ENCODE measurements around the gene CYP2W1.
"Not testable (repeated sequence)": the region's sequence is repeated elsewhere in the genome, so short reads cannot be mapped to it uniquely, and the experiment has no call there.

CYP2W1 gene

GRCh38 chr7:983004-983615 is at the start of gene CYP2W1:
Gene CYP2W1, plus strand, starts transcription at chr7:983181. Its CDS starts 31 bp downstream, at chr7:983212.
- in situ Hi-C loops (cut with MboI; ENCODE audit: low sequenced_read_pairs): no loop called here

GRCh38 chr7:934469-935163 is 48.4 kb upstream of the CYP2W1 start:
- in situ Hi-C loops (cut with MboI; ENCODE audit: low sequenced_read_pairs): no loop called here

- in situ Hi-C loops (cut with MboI; ENCODE audit: low sequenced_read_pairs): no loop called here
These were observed 47.7 kb upstream of the CYP2W1 start for GRCh38 chr7:935164-935873.

- in situ Hi-C loops (cut with MboI; ENCODE audit: low sequenced_read_pairs): no loop called here
These were observed 47.1 kb upstream of the CYP2W1 start for GRCh38 chr7:935874-936385.

GRCh38 chr7:936386-937054 is 46.5 kb upstream of the CYP2W1 start:
- in situ Hi-C loops (cut with MboI; ENCODE audit: low sequenced_read_pairs): no loop called here

- in situ Hi-C loops (cut with MboI; ENCODE audit: low sequenced_read_pairs): no loop called here
These were observed 45.0 kb upstream of the CYP2W1 start for GRCh38 chr7:937856-938484.

- in situ Hi-C loops (cut with MboI; ENCODE audit: low sequenced_read_pairs): no loop called here
These were observed 44.3 kb upstream of the CYP2W1 start for GRCh38 chr7:938546-939185.

GRCh38 chr7:939843-940242 is 43.1 kb upstream of the CYP2W1 start:
- in situ Hi-C loops (cut with MboI; ENCODE audit: low sequenced_read_pairs): no loop called here

GRCh38 chr7:940599-941408 is 42.2 kb upstream of the CYP2W1 start:
- in situ Hi-C loops (cut with MboI; ENCODE audit: low sequenced_read_pairs): no loop called here

- in situ Hi-C loops (cut with MboI; ENCODE audit: low sequenced_read_pairs): not testable (repeated sequence)
These were observed 39.2 kb upstream of the CYP2W1 start for GRCh38 chr7:943793-944192.

- in situ Hi-C loops (cut with MboI; ENCODE audit: low sequenced_read_pairs): no loop called here
These were observed 38.2 kb upstream of the CYP2W1 start for GRCh38 chr7:944744-945143.

- in situ Hi-C loops (cut with MboI; ENCODE audit: low sequenced_read_pairs): no loop called here
These were observed 37.8 kb upstream of the CYP2W1 start for GRCh38 chr7:945147-945555.

- in situ Hi-C loops (cut with MboI; ENCODE audit: low sequenced_read_pairs): no loop called here
These were observed 37.3 kb upstream of the CYP2W1 start for GRCh38 chr7:945556-946255.

- in situ Hi-C loops (cut with MboI; ENCODE audit: low sequenced_read_pairs): no loop called here
These were observed 36.6 kb upstream of the CYP2W1 start for GRCh38 chr7:946256-946996.

- in situ Hi-C loops (cut with MboI; ENCODE audit: low sequenced_read_pairs): no loop called here
These were observed 35.4 kb upstream of the CYP2W1 start for GRCh38 chr7:947391-948210.

GRCh38 chr7:949021-949934 is 33.7 kb upstream of the CYP2W1 start:
- in situ Hi-C loops (cut with MboI; ENCODE audit: low sequenced_read_pairs): no loop called here

Data from hTERT RPE-1 (cell line).